ENCODE results near the gene SLC4A2. TPM values are rescaled to one million over a fixed set of nuclear protein-coding genes. Genes with fewer than 3 reads are reported as not detected.
A peak's percentile ranks its signal among the peaks of the same experiment; 100 is the strongest.
"Not testable (repeated sequence)": the region's sequence is repeated elsewhere in the genome, so short reads cannot be mapped to it uniquely, and the experiment has no call there.

Gene SLC4A2
- total and polyA plus RNA-seq, 2 experiments from 2014 or later: 167 to 188 TPM

- H3K4me3 ChIP-seq: no peak overlapping the region
- peak overlapping the region; percentile 51 for H3K27ac ChIP-seq
- TF ChIP-seq EZH2phosphoT487 (IDR thresholded peaks at IDR 0.05; ENCODE audit: low read depth, severe bottlenecking, unreplicated experiment): no peak
- TF ChIP-seq EZH2 (IDR thresholded peaks at IDR 0.05; ENCODE audit: borderline replicate concordance): no peak
- TF ChIP-seq, protein P1, sequence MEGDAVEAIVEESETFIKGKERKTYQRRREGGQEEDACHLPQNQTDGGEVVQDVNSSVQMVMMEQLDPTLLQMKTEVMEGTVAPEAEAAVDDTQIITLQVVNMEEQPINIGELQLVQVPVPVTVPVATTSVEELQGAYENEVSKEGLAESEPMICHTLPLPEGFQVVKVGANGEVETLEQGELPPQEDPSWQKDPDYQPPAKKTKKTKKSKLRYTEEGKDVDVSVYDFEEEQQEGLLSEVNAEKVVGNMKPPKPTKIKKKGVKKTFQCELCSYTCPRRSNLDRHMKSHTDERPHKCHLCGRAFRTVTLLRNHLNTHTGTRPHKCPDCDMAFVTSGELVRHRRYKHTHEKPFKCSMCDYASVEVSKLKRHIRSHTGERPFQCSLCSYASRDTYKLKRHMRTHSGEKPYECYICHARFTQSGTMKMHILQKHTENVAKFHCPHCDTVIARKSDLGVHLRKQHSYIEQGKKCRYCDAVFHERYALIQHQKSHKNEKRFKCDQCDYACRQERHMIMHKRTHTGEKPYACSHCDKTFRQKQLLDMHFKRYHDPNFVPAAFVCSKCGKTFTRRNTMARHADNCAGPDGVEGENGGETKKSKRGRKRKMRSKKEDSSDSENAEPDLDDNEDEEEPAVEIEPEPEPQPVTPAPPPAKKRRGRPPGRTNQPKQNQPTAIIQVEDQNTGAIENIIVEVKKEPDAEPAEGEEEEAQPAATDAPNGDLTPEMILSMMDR (IDR thresholded peaks at IDR 0.05; ENCODE audit: poor library complexity): no peak
- no peaks in the 10 kb centered on the region for H3K79me2 ChIP-seq
- DNase-seq (ENCODE audit: low spot score): no peak
- H3K4me2 ChIP-seq: peak overlapping the region; percentile 70
- WGBS (ENCODE audit: low lambda C conversion rate, missing lambda C conversion rate): 45% methylated on average over 1 of the region's 1 CpG
- no peaks in the 10 kb centered on the region for H3K9me3 ChIP-seq (ENCODE audit: low read depth)
- H3K9me2 ChIP-seq (replicated peaks; ENCODE audit: insufficient read depth): no peaks in the 10 kb centered on the region
- peaks cover 33% of the 10 kb centered on the region for H3K4me1 ChIP-seq (ENCODE audit: insufficient read depth)
- H2AFZ ChIP-seq: no peak overlapping the region
- no peaks in the 10 kb centered on the region for H4K20me1 ChIP-seq (ENCODE audit: insufficient read depth, poor library complexity, severe bottlenecking)
- H3K36me3 ChIP-seq (replicated peaks; ENCODE audit: insufficient read depth, low read depth): no peaks in the 10 kb centered on the region
- no peaks in the 10 kb centered on the region for H3K27me3 ChIP-seq
Observed at GRCh38 chr7:151011097-151011409, 48.3 kb upstream of the SLC4A2 start.

GRCh38 chr7:151011616-151012015 is 47.8 kb upstream of the SLC4A2 start:
- Histone ChIP-seq H3K4me2 (peak overlapping the region; percentile 70), H3K4me1 (ENCODE audit: insufficient read depth) (peaks cover 33% of the 10 kb centered on the region), H3K27ac (peak overlapping the region; percentile 50)
- H3K9me3 ChIP-seq (ENCODE audit: low read depth); H3K79me2 ChIP-seq; H3K9me2 ChIP-seq (replicated peaks; ENCODE audit: insufficient read depth); DNase-seq (ENCODE audit: low spot score); H2AFZ ChIP-seq; H3K27me3 ChIP-seq; H3K36me3 ChIP-seq (replicated peaks; ENCODE audit: insufficient read depth, low read depth); H4K20me1 ChIP-seq (ENCODE audit: insufficient read depth, poor library complexity, severe bottlenecking); H3K4me3 ChIP-seq: not testable (repeated sequence)
- WGBS (ENCODE audit: low lambda C conversion rate, missing lambda C conversion rate): 87% methylated on average over 12 of the region's 12 CpGs

DNA sequence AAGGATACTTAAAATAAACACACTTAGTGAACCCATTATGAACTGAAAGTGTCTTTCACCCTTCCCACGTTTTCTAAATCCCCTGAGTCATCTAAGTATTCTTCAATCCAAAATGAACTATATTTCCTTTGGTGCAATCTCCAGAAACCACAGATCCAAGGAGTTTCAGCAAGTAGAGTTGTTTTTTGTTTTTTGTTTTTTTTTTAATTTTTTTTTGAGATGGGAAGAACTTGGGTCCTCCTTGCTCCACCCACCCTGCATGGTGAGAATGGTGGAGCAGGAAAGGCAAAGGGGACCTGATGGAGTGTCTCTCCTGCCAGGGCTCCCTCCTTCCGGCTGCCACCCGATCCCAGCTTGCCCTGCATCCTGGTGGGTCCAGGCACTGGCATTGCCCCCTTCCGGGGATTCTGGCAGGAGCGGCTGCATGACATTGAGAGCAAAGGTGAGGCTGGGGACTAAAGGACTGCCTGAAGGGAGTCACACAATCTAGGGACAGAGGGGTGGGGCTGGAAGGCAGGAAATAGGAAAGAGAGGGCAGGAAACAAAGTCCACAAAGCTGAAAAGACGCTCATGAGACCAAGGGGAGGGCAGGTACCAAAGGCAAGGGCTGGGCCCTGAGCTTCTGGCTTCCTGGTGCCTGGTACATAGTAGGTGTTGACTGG is 47.2 kb upstream of the SLC4A2 start:
- peak overlapping the region; percentile 79 for H3K27ac ChIP-seq
- no peaks in the 10 kb centered on the region for H3K79me2 ChIP-seq
- WGBS (ENCODE audit: low lambda C conversion rate, missing lambda C conversion rate): 67% methylated on average over 6 of the region's 6 CpGs
- no peaks in the 10 kb centered on the region for H3K36me3 ChIP-seq (replicated peaks; ENCODE audit: insufficient read depth, low read depth)
- DNase-seq (ENCODE audit: low spot score): peak; percentile 73
- no peak overlapping the region for H2AFZ ChIP-seq
- H3K4me2 ChIP-seq: peak overlapping the region; percentile 78
- no peaks in the 10 kb centered on the region for H3K9me2 ChIP-seq (replicated peaks; ENCODE audit: insufficient read depth)
- peaks cover 2% of the 10 kb centered on the region for H3K27me3 ChIP-seq
- no peaks in the 10 kb centered on the region for H3K9me3 ChIP-seq (ENCODE audit: low read depth)
- H3K4me1 ChIP-seq (ENCODE audit: insufficient read depth): peaks cover 33% of the 10 kb centered on the region
- H4K20me1 ChIP-seq (ENCODE audit: insufficient read depth, poor library complexity, severe bottlenecking): no peaks in the 10 kb centered on the region
- TF ChIP-seq EZH2phosphoT487 (IDR thresholded peaks at IDR 0.05; ENCODE audit: low read depth, severe bottlenecking, unreplicated experiment) (no peak), EZH2 (IDR thresholded peaks at IDR 0.05; ENCODE audit: borderline replicate concordance) (no peak)
- TF ChIP-seq, protein P1 (IDR thresholded peaks at IDR 0.05; ENCODE audit: poor library complexity): no peak
- H3K4me3 ChIP-seq: no peak overlapping the region

DNA sequence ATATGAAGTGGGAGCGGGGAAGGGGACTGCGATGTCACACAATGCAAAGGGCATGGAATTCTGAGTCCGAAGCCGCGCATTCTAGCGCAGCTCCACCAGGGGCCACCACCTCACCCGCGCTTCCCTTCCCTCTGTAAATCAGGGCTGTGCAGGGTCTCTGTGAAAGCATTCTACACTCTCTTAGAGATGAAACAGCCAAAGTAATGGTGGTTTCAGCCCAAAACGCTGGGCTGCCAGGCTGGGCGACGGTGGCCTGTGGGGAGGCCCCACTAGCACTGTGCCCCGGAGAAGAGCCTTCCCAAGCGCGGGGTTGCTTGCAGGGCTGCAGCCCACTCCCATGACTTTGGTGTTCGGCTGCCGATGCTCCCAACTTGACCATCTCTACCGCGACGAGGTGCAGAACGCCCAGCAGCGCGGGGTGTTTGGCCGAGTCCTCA is 46.5 kb upstream of the SLC4A2 start:
- H2AFZ ChIP-seq: no peak overlapping the region
- H3K4me3 ChIP-seq: no peak overlapping the region

More for the DNA sequence above, 46.5 kb upstream of the SLC4A2 start:
- H3K36me3 ChIP-seq (replicated peaks; ENCODE audit: insufficient read depth, low read depth): no peaks in the 10 kb centered on the region
- H3K27ac ChIP-seq: peak overlapping the region; percentile 79
- no peak for TF ChIP-seq EZH2 (IDR thresholded peaks at IDR 0.05; ENCODE audit: borderline replicate concordance)
- TF ChIP-seq, protein P1 (IDR thresholded peaks at IDR 0.05; ENCODE audit: poor library complexity): peak; percentile 56
- H3K4me1 ChIP-seq (ENCODE audit: insufficient read depth): peaks cover 35% of the 10 kb centered on the region
- no peaks in the 10 kb centered on the region for H3K9me2 ChIP-seq (replicated peaks; ENCODE audit: insufficient read depth)
- H3K79me2 ChIP-seq: no peaks in the 10 kb centered on the region
- peak; percentile 72 for DNase-seq (ENCODE audit: low spot score)
- peaks cover 8% of the 10 kb centered on the region for H3K27me3 ChIP-seq
- 31% methylated on average over 23 of the region's 23 CpGs for WGBS (ENCODE audit: low lambda C conversion rate, missing lambda C conversion rate)
- H3K4me2 ChIP-seq: peak overlapping the region; percentile 78
- no peaks in the 10 kb centered on the region for H4K20me1 ChIP-seq (ENCODE audit: insufficient read depth, poor library complexity, severe bottlenecking)
- no peaks in the 10 kb centered on the region for H3K9me3 ChIP-seq (ENCODE audit: low read depth)

All from hepatocyte (in vitro differentiated cells).